ENCODE measurements around the gene TNIP2.

TNIP2 gene

GRCh38 chr4:2714918-2715317 is 41.2 kb downstream of the TNIP2 start:
- no peak for DNase-seq

- DNase-seq, result no peak
Measured at GRCh38 chr4:2714061-2714770, 41.9 kb downstream of the TNIP2 start.

- DNase-seq, result no peak
Measured at GRCh38 chr4:2713337-2713736, 42.8 kb downstream of the TNIP2 start.

- no peak for DNase-seq
Measured at GRCh38 chr4:2712261-2712842, 43.8 kb downstream of the TNIP2 start.

GRCh38 chr4:2702770-2703169 is 53.4 kb downstream of the TNIP2 start:
- DNase-seq, result no peak

GRCh38 chr4:2702361-2702760 is 53.8 kb downstream of the TNIP2 start:
- DNase-seq, result no peak

- DNase-seq, result no peak
Measured at GRCh38 chr4:2700031-2700430, 56.1 kb downstream of the TNIP2 start.

GRCh38 chr4:2699534-2699933 is 56.6 kb downstream of the TNIP2 start:
- no peak for DNase-seq

- DNase-seq, result no peak
Measured at GRCh38 chr4:2698951-2699505, 57.1 kb downstream of the TNIP2 start.

- no peak for DNase-seq
Measured at GRCh38 chr4:2698504-2698903, 57.6 kb downstream of the TNIP2 start.

- DNase-seq, result no peak
Measured at GRCh38 chr4:2697995-2698414, 58.1 kb downstream of the TNIP2 start.

- no peak for DNase-seq
Measured at GRCh38 chr4:2696423-2696822, 59.7 kb downstream of the TNIP2 start.

- DNase-seq, result no peak
Measured at GRCh38 chr4:2695346-2696060, 60.6 kb downstream of the TNIP2 start.

GRCh38 chr4:2694691-2695090 is 61.4 kb downstream of the TNIP2 start:
- no peak for DNase-seq

GRCh38 chr4:2691952-2692435 is 64.1 kb downstream of the TNIP2 start:
- no peak for DNase-seq
